WTC11 (cell line): Measurements from ENCODE around the gene DNAJB8. TPM values are rescaled to one million over a fixed set of nuclear protein-coding genes. Genes with fewer than 3 reads are reported as not detected.

Source experiments
- ATAC-seq: fragments of 200-7000 bp; cut with Tn5 transposase; 2 replicates; pipeline ENCODE4 v1.10.0; 2021; ENCODE audit warnings: mild to moderate bottlenecking, moderate library complexity
- CTCF ChIA-PET: fragments of 300-600 bp; sonication (Branson Sonifier 250); formaldehyde crosslinking; loops from one replicate; lab custom pipeline; 2021; ENCODE audit warnings: antibody characterized with exemption; lab: Charles Lee
- POLR2A ChIA-PET: fragments of 350-600 bp; sonication (Branson Sonifier 250); formaldehyde crosslinking; loops from one replicate; lab custom pipeline; 2021; ENCODE audit warnings: antibody characterized with exemption; lab: Charles Lee
- DNase-seq: peaks from one replicate; pipeline ENCODE4 v3.0.0; 2021; ENCODE audit warnings: low spot score
- H3K27ac Mint-ChIP-seq: 2 replicates; pipeline ENCODE4 v1.8.0; 2021; ENCODE audit warnings: mixed read lengths
- H3K27me3 Mint-ChIP-seq: 2 replicates; pipeline ENCODE4 v1.8.0; 2021; ENCODE audit warnings: low read depth, mild to moderate bottlenecking, moderate library complexity, mixed read lengths
- H3K36me3 Mint-ChIP-seq: 2 replicates; pipeline ENCODE4 v1.8.0; 2021; ENCODE audit warnings: mixed read lengths
- H3K4me1 Mint-ChIP-seq: 2 replicates; pipeline ENCODE4 v1.8.0; 2022; ENCODE audit warnings: mixed read lengths
- H3K4me3 Mint-ChIP-seq: 2 replicates; pipeline ENCODE4 v1.8.0; 2021; ENCODE audit warnings: mild to moderate bottlenecking, moderate library complexity, mixed read lengths
- H3K9me3 Mint-ChIP-seq: 2 replicates; pipeline ENCODE4 v1.8.0; 2021; ENCODE audit warnings: mixed read lengths
- ATF1 ChIP-seq: sonication (generic); formaldehyde crosslinking; IDR thresholded peaks from 2 replicates; pipeline ENCODE4 v1.8.1; 2023; ENCODE audit warnings: mild to moderate bottlenecking, moderate library complexity, missing genetic modification reagents
- CBFB ChIP-seq: sonication (generic); formaldehyde crosslinking; IDR thresholded peaks from 2 replicates; pipeline ENCODE4 v1.8.1; 2022; ENCODE audit warnings: mild to moderate bottlenecking, low read depth, missing genetic modification reagents
- GABPB1 ChIP-seq: sonication (generic); formaldehyde crosslinking; IDR thresholded peaks from 2 replicates; pipeline ENCODE4 v1.8.1; 2023; ENCODE audit warnings: mild to moderate bottlenecking, missing genetic modification reagents
- HMGA2 ChIP-seq: fragments of 250-450 bp; sonication (Bioruptor Pico); IDR thresholded peaks from 2 replicates; pipeline ENCODE4 v1.4.0; 2021; ENCODE audit warnings: mild to moderate bottlenecking, moderate library complexity
- NR2C2 ChIP-seq: sonication (generic); formaldehyde crosslinking; IDR thresholded peaks from 2 replicates; pipeline ENCODE4 v1.8.0; 2022; ENCODE audit warnings: mild to moderate bottlenecking, missing genetic modification reagents
- NR3C1 ChIP-seq: sonication (generic); formaldehyde crosslinking; conservative IDR thresholded peaks from 2 replicates; pipeline ENCODE4 v1.8.1; 2023; ENCODE audit warnings: low read depth, mild to moderate bottlenecking, missing genetic modification reagents
- PRRX2 ChIP-seq: fragments of 250-450 bp; sonication (Bioruptor Pico); IDR thresholded peaks from 2 replicates; pipeline ENCODE4 v1.8.0; 2021; ENCODE audit warnings: mild to moderate bottlenecking
- RORB ChIP-seq: fragments of 250-450 bp; sonication (Bioruptor Pico); IDR thresholded peaks from 2 replicates; pipeline ENCODE4 v1.9.0; 2021; ENCODE audit warnings: mild to moderate bottlenecking
- SMAD4 ChIP-seq: sonication (generic); formaldehyde crosslinking; IDR thresholded peaks from 2 replicates; pipeline ENCODE4 v1.8.0; 2022; ENCODE audit warnings: mild to moderate bottlenecking, missing genetic modification reagents
- TEAD4 ChIP-seq: sonication (generic); formaldehyde crosslinking; IDR thresholded peaks from 2 replicates; pipeline ENCODE4 v1.8.0; 2022; ENCODE audit warnings: mild to moderate bottlenecking, missing genetic modification reagents
- USF1 ChIP-seq: sonication (generic); formaldehyde crosslinking; IDR thresholded peaks from 2 replicates; pipeline ENCODE4 v1.8.0; 2022; ENCODE audit warnings: mild to moderate bottlenecking, missing genetic modification reagents
- ZNF512 ChIP-seq: sonication (generic); formaldehyde crosslinking; IDR thresholded peaks from 2 replicates; pipeline ENCODE4 v1.8.1; 2022; ENCODE audit warnings: missing genetic modification reagents, borderline replicate concordance
- total RNA-seq: library from RNA; stranded (reverse); gene quantifications from 3 replicates; pipeline ENCODE4 v1.2.3, GENCODE V29; 2021
- TF ChIP-seq, protein P1 (sequence below): fragments of 250-450 bp; sonication (Bioruptor Pico); IDR thresholded peaks from 2 replicates; pipeline ENCODE4 v1.9.0; 2021; ENCODE audit warnings: mild to moderate bottlenecking, borderline replicate concordance
- TF ChIP-seq, protein P2 (sequence below): sonication (generic); formaldehyde crosslinking; IDR thresholded peaks from 2 replicates; pipeline ENCODE4 v1.8.1; 2022; ENCODE audit warnings: mild to moderate bottlenecking, moderate library complexity, missing genetic modification reagents
- TF ChIP-seq, protein P3 (sequence below): fragments of 250-450 bp; sonication (Bioruptor Pico); IDR thresholded peaks from 2 replicates; pipeline ENCODE4 v1.9.0; 2021; ENCODE audit warnings: mild to moderate bottlenecking
- TF ChIP-seq, protein P4 (sequence below): sonication (generic); formaldehyde crosslinking; IDR thresholded peaks from 2 replicates; pipeline ENCODE4 v1.8.1; 2023; ENCODE audit warnings: mild to moderate bottlenecking, missing genetic modification reagents

The DNAJB8 gene
- total RNA-seq, 1 experiment from 2014 or later, result not detected

DNA sequence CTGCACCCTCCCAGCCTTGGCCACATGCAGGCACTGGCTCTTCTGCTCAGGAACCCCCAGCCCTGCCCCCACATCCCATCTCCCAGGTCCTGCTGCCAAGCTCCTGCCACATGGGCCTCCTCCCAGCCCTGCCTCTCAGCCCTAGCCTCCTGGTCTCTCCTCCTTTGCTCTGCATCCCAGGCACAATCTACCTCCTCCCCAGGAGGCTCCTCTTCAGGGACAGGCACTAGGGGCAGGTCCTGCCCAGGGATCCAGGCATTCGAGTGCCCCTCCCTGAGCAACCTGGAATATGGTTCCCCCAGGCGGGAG, 12.4 kb downstream of the DNAJB8 start:
- no peaks in the 10 kb centered on the region for H3K9me3 Mint-ChIP-seq
- no peak overlapping the region for H3K27ac Mint-ChIP-seq
- H3K4me1 Mint-ChIP-seq, result no peaks in the 10 kb centered on the region
- ChIA-PET CTCF (no interaction called here), POLR2A (no interaction called here)
- ATAC-seq, result no peak
- H3K27me3 Mint-ChIP-seq, result peaks cover 29% of the 10 kb centered on the region
- no peaks in the 10 kb centered on the region for H3K36me3 Mint-ChIP-seq
- no peak for DNase-seq
- H3K4me3 Mint-ChIP-seq, result no peak overlapping the region
- no peak for TF ChIP-seq RORB (CRISPR knock-in tag)
- TF ChIP-seq, protein P1, sequence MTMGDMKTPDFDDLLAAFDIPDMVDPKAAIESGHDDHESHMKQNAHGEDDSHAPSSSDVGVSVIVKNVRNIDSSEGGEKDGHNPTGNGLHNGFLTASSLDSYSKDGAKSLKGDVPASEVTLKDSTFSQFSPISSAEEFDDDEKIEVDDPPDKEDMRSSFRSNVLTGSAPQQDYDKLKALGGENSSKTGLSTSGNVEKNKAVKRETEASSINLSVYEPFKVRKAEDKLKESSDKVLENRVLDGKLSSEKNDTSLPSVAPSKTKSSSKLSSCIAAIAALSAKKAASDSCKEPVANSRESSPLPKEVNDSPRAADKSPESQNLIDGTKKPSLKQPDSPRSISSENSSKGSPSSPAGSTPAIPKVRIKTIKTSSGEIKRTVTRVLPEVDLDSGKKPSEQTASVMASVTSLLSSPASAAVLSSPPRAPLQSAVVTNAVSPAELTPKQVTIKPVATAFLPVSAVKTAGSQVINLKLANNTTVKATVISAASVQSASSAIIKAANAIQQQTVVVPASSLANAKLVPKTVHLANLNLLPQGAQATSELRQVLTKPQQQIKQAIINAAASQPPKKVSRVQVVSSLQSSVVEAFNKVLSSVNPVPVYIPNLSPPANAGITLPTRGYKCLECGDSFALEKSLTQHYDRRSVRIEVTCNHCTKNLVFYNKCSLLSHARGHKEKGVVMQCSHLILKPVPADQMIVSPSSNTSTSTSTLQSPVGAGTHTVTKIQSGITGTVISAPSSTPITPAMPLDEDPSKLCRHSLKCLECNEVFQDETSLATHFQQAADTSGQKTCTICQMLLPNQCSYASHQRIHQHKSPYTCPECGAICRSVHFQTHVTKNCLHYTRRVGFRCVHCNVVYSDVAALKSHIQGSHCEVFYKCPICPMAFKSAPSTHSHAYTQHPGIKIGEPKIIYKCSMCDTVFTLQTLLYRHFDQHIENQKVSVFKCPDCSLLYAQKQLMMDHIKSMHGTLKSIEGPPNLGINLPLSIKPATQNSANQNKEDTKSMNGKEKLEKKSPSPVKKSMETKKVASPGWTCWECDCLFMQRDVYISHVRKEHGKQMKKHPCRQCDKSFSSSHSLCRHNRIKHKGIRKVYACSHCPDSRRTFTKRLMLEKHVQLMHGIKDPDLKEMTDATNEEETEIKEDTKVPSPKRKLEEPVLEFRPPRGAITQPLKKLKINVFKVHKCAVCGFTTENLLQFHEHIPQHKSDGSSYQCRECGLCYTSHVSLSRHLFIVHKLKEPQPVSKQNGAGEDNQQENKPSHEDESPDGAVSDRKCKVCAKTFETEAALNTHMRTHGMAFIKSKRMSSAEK (CRISPR knock-in tag), result no peak
- no peak for TF ChIP-seq ATF1 (CRISPR knock-in tag)
- no peak for TF ChIP-seq NR3C1 (CRISPR knock-in tag)
- no peak for TF ChIP-seq NR2C2
- TF ChIP-seq, protein P2, sequence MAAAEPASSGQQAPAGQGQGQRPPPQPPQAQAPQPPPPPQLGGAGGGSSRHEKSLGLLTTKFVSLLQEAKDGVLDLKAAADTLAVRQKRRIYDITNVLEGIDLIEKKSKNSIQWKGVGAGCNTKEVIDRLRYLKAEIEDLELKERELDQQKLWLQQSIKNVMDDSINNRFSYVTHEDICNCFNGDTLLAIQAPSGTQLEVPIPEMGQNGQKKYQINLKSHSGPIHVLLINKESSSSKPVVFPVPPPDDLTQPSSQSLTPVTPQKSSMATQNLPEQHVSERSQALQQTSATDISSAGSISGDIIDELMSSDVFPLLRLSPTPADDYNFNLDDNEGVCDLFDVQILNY (CRISPR knock-in tag), result no peak
- TF ChIP-seq, protein P3, sequence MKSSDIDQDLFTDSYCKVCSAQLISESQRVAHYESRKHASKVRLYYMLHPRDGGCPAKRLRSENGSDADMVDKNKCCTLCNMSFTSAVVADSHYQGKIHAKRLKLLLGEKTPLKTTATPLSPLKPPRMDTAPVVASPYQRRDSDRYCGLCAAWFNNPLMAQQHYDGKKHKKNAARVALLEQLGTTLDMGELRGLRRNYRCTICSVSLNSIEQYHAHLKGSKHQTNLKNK, result no peak
- TF ChIP-seq CBFB (CRISPR knock-in tag), result no peak
- TF ChIP-seq ZNF512 (CRISPR knock-in tag), result no peak
- TF ChIP-seq SMAD4 (CRISPR knock-in tag), result no peak
- no peak for TF ChIP-seq PRRX2 (CRISPR knock-in tag)
- TF ChIP-seq USF1 (CRISPR knock-in tag), result no peak
- no peak for TF ChIP-seq GABPB1 (CRISPR knock-in tag)
- no peak for TF ChIP-seq HMGA2 (CRISPR knock-in tag)
- TF ChIP-seq, protein P4, sequence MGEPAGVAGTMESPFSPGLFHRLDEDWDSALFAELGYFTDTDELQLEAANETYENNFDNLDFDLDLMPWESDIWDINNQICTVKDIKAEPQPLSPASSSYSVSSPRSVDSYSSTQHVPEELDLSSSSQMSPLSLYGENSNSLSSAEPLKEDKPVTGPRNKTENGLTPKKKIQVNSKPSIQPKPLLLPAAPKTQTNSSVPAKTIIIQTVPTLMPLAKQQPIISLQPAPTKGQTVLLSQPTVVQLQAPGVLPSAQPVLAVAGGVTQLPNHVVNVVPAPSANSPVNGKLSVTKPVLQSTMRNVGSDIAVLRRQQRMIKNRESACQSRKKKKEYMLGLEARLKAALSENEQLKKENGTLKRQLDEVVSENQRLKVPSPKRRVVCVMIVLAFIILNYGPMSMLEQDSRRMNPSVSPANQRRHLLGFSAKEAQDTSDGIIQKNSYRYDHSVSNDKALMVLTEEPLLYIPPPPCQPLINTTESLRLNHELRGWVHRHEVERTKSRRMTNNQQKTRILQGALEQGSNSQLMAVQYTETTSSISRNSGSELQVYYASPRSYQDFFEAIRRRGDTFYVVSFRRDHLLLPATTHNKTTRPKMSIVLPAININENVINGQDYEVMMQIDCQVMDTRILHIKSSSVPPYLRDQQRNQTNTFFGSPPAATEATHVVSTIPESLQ, result no peak
- TF ChIP-seq TEAD4 (CRISPR knock-in tag), result no peak
